HEK293T (cell line): ENCODE data around the gene MED27.

ENCODE experiments used
- CTCF ChIA-PET: fragments of 350-600 bp; formaldehyde crosslinking; extraction: SDS; loops from one replicate; lab custom pipeline; 2021; ENCODE audit warnings: antibody characterized with exemption, inconsistent platforms; lab: Yijun Ruan, JAX
- POLR2A ChIA-PET: fragments of 350-600 bp; formaldehyde crosslinking; extraction: SDS; loops from one replicate; lab custom pipeline; 2020; ENCODE audit warnings: antibody characterized with exemption, inconsistent platforms; lab: Yijun Ruan, JAX
- DNase-seq: peaks from one replicate; pipeline ENCODE4 v3.0.0; 2012; ENCODE audit warnings: mixed read lengths; ENCODE audit errors: extremely low spot score
- ARNT ChIP-seq: fragments of 450-650 bp; IDR thresholded peaks from 2 replicates; pipeline ENCODE4 v1.6.1; 2017; ENCODE audit warnings: mild to moderate bottlenecking
- BHLHE40 ChIP-seq: fragments of 450-650 bp; IDR thresholded peaks from 2 replicates; pipeline ENCODE4 v1.6.1; 2016; ENCODE audit warnings: mild to moderate bottlenecking, moderate library complexity, borderline replicate concordance
- CTBP1 ChIP-seq: fragments of 450-650 bp; IDR thresholded peaks from 2 replicates; pipeline ENCODE4 v1.6.1; 2016; ENCODE audit warnings: borderline replicate concordance
- ELF4 ChIP-seq: fragments of 450-650 bp; IDR thresholded peaks from 2 replicates; pipeline ENCODE4 v1.6.1; 2017; ENCODE audit warnings: antibody characterized with exemption
- FOXA1 ChIP-seq: fragments of 450-650 bp; IDR thresholded peaks from 2 replicates; pipeline ENCODE4 v1.6.1; 2016; ENCODE audit warnings: mild to moderate bottlenecking
- FOXK2 ChIP-seq: fragments of 450-650 bp; IDR thresholded peaks from 2 replicates; pipeline ENCODE4 v1.6.1; 2016; ENCODE audit warnings: mild to moderate bottlenecking
- FOXM1 ChIP-seq: fragments of 450-650 bp; IDR thresholded peaks from 2 replicates; pipeline ENCODE4 v1.6.1; 2017; ENCODE audit warnings: mild to moderate bottlenecking, borderline replicate concordance
- HDGF ChIP-seq: fragments of 450-650 bp; IDR thresholded peaks from 2 replicates; pipeline ENCODE4 v1.6.1; 2017; ENCODE audit warnings: antibody characterized with exemption, borderline replicate concordance
- L3MBTL2 ChIP-seq: fragments of 450-650 bp; conservative IDR thresholded peaks from 2 replicates; pipeline ENCODE4 v1.6.1; 2016; ENCODE audit warnings: mild to moderate bottlenecking
- LEF1 ChIP-seq: fragments of 450-650 bp; IDR thresholded peaks from 2 replicates; pipeline ENCODE4 v1.6.1; 2017; ENCODE audit warnings: mild to moderate bottlenecking, borderline replicate concordance
- NFRKB ChIP-seq: fragments of 450-650 bp; IDR thresholded peaks from 2 replicates; pipeline ENCODE4 v1.6.1; 2016; ENCODE audit warnings: mild to moderate bottlenecking, moderate library complexity
- PKNOX1 ChIP-seq: fragments of 450-650 bp; IDR thresholded peaks from 2 replicates; pipeline ENCODE4 v1.6.1; 2016
- SP1 ChIP-seq: fragments of 450-650 bp; IDR thresholded peaks from 2 replicates; pipeline ENCODE4 v1.6.1; 2017
- SUZ12 ChIP-seq: fragments of 450-650 bp; IDR thresholded peaks from 2 replicates; pipeline ENCODE4 v1.6.1; 2016; ENCODE audit warnings: mild to moderate bottlenecking
- TARDBP ChIP-seq: fragments of 450-650 bp; IDR thresholded peaks from 2 replicates; pipeline ENCODE4 v1.6.1; 2016
- ZNF384 ChIP-seq: fragments of 450-650 bp; IDR thresholded peaks from 2 replicates; pipeline ENCODE4 v1.6.1; 2016

The MED27 gene

GRCh38 chr9:131870156-131870555, 209.5 kb downstream of the MED27 start:
- ChIA-PET CTCF (no interaction called here), POLR2A (no interaction called here)
- no peak for DNase-seq
- TF ChIP-seq NFRKB = no peak
- no peak for TF ChIP-seq BHLHE40
- TF ChIP-seq HDGF = no peak
- TF ChIP-seq FOXA1 = no peak
- TF ChIP-seq PKNOX1 = no peak
- no peak for TF ChIP-seq ZNF384
- TF ChIP-seq ARNT = no peak
- TF ChIP-seq LEF1 = no peak
- no peak for TF ChIP-seq L3MBTL2
- TF ChIP-seq SUZ12 = no peak
- no peak for TF ChIP-seq FOXM1
- TF ChIP-seq FOXK2 = no peak
- no peak for TF ChIP-seq TARDBP
- TF ChIP-seq CTBP1 = no peak
- no peak for TF ChIP-seq SP1
- TF ChIP-seq ELF4 = no peak

DNA sequence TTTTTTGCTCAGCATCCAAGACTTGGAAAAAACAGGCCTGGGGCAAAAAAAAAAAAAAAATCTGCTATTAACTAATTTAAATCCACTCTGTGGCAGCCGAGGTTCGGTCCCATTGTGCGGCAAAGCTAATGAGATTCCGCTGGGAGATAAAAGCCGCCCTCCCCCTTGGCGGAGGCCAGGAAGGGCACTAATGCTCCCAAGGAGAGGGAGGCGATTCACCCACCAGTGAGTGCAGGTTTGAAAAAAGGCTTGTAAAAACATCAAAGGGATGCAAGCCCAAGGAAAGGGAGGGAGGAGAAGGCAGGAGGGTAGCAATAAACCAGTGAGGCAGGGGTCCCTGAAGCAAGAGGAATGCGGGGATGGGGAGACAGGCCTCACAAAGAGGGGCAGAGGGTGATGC, 210.3 kb downstream of the MED27 start:
- TF ChIP-seq LEF1 = no peak
- TF ChIP-seq NFRKB = no peak
- no peak for TF ChIP-seq FOXM1
- TF ChIP-seq FOXA1 = no peak
- no peak for TF ChIP-seq SUZ12
- TF ChIP-seq CTBP1 = no peak
- no peak for TF ChIP-seq ZNF384
- TF ChIP-seq FOXK2 = no peak
- no peak for TF ChIP-seq L3MBTL2
- no peak for TF ChIP-seq ELF4
- no peak for TF ChIP-seq SP1
- TF ChIP-seq PKNOX1 = no peak
- no peak for TF ChIP-seq HDGF
- DNase-seq = no peak
- ChIA-PET POLR2A (no interaction called here), CTCF (no interaction called here)

- no peak for DNase-seq
- CTCF ChIA-PET = no interaction called here
- POLR2A ChIA-PET = no interaction called here
- TF ChIP-seq FOXA1 (no peak), HDGF (no peak), PKNOX1 (no peak), ZNF384 (no peak), BHLHE40 (no peak), FOXK2 (no peak), LEF1 (no peak), NFRKB (no peak), FOXM1 (no peak), SP1 (no peak), L3MBTL2 (no peak), ELF4 (no peak), CTBP1 (no peak)
These were observed 210.9 kb downstream of the MED27 start for GRCh38 chr9:131868766-131869165.

GRCh38 chr9:131867611-131868192, 212.0 kb downstream of the MED27 start:
- POLR2A ChIA-PET = no interaction called here
- no peak for DNase-seq
- CTCF ChIA-PET = no interaction called here
- no peak for TF ChIP-seq ELF4
- no peak for TF ChIP-seq HDGF
- no peak for TF ChIP-seq TARDBP

DNA sequence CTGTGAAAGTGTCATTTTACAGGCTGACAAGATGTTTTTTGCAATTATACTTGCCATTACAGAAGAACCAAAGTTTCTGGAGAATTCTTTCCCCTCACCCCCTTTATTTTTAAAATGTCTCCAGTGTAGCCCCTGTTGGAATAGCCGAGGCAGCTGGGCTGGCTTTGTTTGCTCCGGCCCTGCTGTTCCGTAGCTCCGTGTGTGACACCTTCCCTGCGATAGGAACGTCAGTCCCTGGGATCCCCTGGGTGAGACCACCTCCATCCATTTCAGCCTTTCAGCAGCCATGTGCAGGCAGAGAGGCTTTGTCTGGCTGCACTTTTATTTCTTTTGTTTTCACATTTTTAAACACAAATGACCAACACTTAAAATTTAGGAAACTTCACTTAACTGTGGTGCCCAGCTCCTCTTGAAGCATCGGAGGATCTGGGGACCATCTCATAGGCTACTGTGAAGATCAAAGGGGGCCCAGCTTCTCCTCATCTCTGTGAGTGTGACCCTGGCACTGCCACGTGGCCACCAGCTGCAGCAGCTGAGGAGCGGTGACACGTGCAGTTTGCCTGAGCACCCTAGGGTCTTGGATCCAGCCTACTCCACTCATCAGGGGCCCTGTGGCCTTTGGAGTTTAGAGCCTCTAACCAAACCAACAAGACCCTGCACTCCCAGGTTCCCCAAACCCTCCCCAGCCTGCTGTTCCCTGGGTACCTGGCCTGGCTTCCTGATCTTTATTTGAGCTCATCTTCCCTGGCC, 214.0 kb downstream of the MED27 start:
- DNase-seq = no peak
- CTCF ChIA-PET = interaction anchor here (0.8 kb wide), 1 partner anchor 19 kb away, joined by 3 read pairs; no protein-coding TSS in a partner anchor
- TF ChIP-seq BHLHE40 (no peak), NFRKB (no peak), FOXA1 (no peak)
- POLR2A ChIA-PET = no interaction called here

DNA sequence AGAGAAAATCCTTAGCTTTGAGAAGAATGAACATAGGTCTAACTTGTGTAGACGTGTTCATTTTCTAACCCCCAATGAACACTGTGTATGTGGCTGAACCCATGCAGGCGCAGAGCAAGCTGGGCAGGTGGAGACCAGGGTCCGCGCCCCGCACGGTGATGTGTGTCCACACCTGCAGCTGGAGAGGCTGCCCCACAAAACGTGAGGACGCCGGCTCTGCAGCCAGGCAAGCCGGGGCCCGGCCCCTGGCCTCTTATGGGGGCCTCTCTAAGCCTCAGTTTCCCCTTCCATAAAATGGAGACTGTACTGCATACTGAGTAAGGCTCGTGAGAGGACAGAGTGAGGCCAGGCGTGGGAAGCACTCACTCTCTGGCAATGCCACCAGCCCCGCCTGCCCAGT, 215.1 kb downstream of the MED27 start:
- no peak for DNase-seq
- ChIA-PET CTCF (no interaction called here), POLR2A (no interaction called here)
- no peak for TF ChIP-seq L3MBTL2
- no peak for TF ChIP-seq HDGF
- TF ChIP-seq LEF1 = no peak
